Limb (tissue), 2 donors: Measurements from ENCODE around the gene MYOCD.
"Not testable (repeated sequence)": the region's sequence is repeated elsewhere in the genome, so short reads cannot be mapped to it uniquely, and the experiment has no call there.

Source experiments
- DNase-seq, 2 donors: peaks; one replicate each; pipeline ENCODE4 v3.0.0-alpha.2; 2016; ENCODE audit errors: extremely low spot score in 2 of 2

Gene MYOCD, protein sequence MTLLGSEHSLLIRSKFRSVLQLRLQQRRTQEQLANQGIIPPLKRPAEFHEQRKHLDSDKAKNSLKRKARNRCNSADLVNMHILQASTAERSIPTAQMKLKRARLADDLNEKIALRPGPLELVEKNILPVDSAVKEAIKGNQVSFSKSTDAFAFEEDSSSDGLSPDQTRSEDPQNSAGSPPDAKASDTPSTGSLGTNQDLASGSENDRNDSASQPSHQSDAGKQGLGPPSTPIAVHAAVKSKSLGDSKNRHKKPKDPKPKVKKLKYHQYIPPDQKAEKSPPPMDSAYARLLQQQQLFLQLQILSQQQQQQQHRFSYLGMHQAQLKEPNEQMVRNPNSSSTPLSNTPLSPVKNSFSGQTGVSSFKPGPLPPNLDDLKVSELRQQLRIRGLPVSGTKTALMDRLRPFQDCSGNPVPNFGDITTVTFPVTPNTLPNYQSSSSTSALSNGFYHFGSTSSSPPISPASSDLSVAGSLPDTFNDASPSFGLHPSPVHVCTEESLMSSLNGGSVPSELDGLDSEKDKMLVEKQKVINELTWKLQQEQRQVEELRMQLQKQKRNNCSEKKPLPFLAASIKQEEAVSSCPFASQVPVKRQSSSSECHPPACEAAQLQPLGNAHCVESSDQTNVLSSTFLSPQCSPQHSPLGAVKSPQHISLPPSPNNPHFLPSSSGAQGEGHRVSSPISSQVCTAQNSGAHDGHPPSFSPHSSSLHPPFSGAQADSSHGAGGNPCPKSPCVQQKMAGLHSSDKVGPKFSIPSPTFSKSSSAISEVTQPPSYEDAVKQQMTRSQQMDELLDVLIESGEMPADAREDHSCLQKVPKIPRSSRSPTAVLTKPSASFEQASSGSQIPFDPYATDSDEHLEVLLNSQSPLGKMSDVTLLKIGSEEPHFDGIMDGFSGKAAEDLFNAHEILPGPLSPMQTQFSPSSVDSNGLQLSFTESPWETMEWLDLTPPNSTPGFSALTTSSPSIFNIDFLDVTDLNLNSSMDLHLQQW

DNA sequence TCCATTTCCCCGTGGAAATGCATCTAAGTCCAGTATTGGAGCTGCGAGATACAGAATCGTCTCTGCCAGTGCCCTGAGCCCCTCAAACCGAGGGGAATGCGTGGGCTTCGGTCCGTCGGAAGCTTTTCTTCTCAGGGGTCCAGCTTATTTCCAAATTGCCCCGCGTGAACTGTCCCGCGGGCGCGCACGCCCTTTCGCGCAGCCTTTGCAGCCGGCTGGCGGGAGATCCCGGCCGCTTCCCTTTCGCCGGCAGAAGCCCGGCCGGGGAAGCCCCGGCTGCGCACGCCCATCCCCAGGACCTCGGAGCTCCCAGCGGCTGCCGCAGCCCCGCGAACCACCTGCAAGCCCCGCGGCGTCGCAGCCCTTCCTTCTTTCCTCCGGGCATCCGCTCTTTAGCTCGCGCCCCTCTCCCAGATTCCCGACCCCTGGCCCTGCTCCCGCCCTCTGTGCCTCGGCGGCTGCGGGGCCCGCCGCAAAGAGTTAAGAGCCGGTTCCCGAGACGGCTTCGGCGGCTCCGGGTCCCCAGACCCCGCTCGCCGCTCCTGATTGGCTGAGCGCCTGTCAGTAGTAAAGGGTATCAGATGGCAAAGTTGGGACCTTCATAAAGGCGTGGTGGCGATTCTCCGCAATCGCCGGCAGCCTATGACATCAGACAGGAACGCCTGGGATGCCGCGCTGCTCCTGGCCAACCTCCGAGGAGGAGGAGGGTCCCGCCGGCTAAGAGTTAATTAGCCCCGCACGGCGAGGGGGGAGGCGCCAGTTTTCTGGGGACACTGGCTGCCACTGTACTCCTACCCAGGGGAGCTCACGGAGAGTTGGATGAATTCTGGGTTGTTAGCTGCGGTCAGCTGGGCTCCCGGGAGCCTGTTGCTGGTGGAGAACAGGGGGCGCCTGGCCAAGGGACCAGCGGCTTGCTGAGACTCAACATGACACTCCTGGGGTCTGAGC, at the start of gene MYOCD:
Gene MYOCD (plus strand): TSS at position 628 of the 948 bp plus-strand sequence. CDS start 299 bp downstream, at position 927.
- peak; percentile 31 to 58 for DNase-seq

DNA sequence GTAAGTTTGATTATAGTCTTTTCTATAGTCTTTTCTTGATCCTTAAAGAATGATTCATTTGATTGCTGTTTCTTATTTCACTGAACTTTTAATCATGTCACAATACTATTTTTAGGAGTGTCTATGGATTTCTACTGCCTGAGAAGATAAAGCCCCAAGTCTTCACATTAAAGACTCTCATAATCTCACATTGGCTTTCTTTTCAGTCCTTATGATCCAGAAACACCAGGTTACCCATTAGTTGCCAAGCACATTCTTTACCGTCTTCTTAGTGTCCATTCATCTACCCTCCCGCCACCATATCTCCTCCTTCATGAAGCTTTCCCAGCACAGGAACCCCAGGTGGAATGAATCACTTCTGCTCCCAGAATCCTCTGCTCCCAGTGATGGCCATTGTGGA, 49.5 kb upstream of the MYOCD start:
- no peak for DNase-seq

DNA sequence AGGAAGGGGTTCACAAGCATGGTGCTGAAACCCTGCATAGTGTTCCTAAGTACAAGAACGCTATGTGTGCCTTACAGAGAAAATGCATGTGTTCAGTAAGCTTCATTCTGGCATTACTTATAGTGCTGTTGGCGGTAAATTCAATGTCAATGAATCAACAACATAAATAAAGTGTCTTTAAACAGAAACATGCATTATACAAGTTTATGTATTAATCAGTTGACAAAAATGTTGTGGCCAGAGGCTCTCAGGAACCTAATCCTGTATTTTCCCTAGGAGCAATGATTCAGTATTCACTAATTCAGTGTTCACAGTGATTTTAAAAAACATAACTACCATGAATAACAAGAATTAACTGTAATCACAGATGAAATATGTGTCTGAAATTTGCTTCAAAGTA, 47.1 kb upstream of the MYOCD start:
- no peak for DNase-seq

DNA sequence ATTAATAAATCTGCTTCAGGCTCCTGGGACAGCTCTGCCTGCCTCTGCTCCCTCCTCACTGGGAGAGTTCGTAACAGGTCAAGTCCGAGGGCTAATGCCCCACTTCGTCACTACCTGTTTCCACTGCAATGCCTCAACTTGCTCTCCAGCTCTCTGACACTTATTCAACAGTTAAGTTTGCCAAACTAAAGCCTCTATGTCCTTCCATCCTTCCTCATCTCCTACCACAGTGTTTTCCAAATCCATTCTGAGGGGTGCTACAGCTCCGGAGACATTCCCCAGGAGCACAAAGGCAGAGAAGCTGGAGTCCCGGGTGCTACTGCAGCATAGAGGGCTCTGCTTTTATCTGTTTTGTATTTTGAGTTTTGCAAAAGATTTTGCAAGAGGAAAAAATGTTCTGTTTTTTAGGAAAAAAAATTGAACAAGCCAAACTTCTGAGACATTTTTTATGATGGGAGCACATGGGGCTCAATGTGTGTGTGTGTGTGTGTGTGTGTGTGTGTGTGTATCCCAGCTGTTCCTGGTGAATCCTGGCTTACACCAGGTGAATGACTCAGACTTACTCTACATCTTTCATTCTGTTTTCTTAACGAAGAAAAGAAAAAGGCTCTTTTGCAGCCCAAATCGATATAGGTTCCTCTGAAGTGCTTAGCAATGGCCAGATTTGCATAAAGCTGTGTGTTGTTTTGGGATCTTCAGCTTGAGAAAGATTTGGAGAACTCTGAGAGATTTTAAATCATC, 46.1 kb upstream of the MYOCD start:
- no peak for DNase-seq

DNA sequence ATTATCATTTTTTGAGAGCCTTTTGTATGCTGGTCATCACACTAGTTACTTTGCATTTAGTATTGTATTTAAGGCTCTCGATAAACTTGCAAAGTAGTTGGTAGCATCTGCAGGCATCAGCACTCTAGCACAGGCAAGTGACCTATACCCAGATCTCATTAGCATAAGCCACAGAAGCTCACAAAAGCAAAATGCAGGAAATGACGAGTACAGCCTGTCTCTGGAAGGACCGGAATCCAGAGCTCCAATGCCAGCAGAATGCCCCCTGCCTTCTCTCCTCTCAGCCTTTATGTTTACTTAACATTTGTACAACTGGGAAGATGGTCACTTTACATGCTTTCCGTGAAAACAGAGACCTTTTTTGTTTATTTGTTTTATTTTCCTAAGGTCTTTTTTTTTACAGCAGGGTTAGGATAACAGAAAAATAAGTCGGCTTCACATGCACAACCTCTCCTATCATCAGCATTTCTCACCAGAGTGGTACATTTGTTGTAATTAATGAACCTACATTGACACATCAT, 45.4 kb upstream of the MYOCD start:
- DNase-seq = no peak

DNA sequence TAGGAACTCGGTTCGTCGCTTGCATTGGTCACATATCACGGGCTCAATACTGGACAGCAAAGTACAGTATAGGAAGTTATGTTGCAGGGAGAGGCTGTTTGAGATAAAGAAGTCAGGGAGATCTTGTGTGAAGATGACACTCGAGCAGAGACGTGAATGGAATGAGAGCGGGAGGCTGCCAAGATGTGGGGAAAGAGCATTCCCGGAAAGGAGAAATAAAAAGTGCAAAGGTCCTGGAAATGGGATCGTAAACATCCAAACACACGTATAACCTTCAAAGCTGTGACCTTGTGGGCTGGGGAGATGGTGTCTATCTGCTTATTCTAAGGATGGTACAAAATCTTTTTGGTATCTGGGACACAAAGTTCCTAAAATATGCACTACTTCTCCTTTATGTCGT, 43.0 kb upstream of the MYOCD start:
- DNase-seq = no peak

DNA sequence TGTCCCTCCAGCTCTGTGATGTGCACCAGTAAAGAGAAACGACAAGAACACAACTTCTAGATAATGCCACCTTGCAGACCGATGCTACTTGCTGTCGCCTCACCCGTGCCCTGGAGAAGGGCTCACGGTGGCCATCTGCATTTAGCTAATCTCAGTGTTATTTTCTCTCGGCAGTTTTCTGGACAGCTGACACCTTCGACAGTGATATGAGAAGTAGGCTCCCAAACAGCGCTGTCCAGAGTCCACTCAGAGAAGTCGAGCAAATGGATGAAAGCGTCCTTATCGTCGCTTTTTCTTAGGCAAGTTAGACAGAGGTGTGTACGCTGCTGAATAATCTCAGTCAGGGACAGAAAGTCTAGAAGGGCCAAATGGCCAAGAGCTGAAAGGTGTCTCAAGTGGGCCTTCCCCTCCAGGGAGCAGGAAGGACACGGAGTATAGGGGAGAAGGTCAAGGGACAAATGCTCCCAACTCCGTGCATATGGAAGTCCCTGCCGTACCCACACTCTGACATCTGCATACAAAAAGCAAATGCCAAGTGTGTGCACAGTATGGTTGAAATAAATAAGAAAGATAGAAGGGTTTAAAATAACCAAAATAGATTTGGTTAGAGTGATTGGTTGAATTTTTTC, 42.4 kb upstream of the MYOCD start:
- no peak for DNase-seq

DNA sequence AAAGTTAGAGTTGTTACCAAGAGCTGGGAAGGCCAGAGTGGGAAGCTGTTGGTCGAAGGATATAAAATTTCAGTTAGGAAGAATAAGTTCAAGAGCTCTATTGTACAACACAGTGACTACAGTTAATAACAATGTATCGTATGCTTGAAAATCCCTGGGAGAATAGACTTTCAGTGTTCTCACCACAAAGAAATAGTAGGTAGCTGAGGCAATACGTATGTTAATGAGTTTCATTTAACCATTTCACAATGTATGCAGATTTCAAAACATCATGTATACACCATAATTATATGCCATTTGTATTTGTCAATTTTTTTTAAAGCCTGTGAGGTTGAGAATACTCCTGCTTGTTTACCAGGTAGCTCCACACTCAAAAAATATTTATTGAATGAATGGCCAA, 41.5 kb upstream of the MYOCD start:
- no peak for DNase-seq

DNA sequence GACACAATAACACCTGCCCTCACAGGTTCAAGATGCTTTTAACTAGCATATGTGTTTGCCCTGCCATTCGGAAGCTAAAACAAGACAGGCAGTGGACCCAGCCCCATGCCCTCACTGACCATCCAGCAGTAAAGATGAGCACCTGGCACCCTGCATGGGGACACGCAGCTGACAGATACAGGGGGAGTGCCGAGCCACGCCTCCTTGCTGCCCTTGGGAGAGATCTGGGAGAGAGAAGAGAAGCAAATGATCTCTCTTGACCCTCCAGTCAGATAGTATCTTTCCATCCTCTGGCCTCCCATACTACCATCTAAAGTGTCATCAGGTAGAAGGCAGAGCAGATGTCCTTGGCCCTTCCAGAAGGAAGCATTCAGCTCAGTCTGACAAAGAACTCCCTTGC, 40.6 kb upstream of the MYOCD start:
- no peak for DNase-seq

DNA sequence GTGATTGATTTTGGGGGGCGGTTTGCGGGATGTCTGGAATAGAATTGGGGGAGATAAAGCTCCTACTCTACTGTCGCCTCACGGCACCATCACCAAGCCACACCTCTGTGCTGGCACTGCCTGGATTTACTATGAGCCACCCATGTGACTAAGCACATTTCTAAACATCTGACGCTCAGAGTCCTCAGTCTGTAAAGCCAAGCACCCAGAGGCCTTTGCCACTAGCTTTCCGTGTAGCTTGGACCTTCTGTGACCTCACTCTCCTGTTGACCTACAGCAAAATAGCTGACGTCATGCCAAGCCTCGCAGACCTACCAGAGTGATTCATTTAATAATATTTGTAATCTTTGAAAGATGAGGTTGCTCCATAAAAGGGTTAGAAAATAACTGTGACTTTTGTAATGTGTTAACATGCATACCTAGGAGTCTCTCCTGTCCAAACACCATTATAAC, 38.5 kb upstream of the MYOCD start:
- no peak for DNase-seq

DNA sequence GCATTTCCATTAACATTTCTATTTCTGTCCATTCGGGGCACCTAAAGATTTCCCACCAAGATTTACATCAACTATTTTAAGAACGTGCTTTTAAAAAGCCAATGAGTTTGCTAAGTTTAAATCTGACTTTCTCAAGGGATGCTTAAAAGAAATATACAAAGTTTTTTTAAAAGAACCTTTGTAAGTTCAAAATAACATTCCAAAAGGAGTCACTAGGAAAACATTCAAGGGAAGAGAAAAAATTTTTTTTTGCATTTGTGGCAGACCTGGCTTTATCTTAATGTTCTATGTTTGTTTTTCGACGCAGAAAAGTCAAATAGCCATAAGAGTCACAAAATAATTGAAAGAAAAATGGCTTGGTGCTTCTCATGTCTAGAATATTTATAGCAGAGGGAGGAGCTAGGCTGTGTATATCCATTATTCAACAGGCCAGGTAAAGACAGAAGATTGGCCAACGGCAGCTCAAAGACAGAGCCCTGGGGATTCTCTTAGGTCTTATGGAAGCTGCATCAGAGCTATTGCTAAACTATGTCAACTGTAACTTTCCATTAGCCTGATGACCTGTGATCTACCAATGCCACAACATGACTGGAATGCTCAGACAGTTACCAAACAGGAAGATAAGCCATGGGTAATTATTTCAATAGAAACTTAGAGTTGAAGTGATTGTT, 37.8 kb upstream of the MYOCD start:
- no peak for DNase-seq

DNA sequence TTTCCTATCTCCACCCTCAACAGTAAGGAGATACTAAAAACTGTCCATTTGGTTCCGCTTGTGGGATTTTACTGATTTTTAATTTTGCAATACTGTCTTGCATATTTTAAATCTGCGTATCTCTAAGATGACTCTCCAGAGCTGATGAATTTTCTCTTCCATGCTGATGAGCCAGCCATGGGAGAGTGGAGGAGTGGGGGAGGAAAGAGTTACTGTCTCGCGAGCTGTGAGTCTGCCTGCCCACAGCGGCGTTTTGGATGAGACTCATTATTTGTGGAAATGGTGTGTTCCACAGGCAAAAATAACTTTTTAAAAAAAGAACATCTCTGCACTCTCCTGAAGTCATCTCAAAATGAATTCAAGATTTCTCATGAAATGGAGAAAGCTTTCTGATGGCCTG, 34.6 kb upstream of the MYOCD start:
- DNase-seq = no peak

DNA sequence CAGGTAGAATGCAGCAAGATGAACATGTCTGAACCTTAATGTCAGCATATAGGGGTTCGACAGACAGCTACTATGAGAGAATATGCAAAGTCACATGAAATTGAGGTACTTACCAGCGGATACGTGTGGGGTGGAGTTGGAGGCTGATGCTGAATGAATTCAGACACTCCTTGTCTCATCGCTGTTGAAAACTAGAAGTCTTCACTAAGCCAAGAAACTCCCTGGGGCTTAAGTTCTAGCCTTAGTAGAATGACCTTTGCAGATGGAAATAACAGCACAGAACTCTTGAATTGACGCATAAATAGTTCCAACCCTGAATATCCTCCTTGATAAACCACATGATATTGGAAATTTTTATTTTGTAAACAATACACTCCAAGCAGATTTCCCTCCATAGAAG, 32.9 kb upstream of the MYOCD start:
- DNase-seq = no peak

DNA sequence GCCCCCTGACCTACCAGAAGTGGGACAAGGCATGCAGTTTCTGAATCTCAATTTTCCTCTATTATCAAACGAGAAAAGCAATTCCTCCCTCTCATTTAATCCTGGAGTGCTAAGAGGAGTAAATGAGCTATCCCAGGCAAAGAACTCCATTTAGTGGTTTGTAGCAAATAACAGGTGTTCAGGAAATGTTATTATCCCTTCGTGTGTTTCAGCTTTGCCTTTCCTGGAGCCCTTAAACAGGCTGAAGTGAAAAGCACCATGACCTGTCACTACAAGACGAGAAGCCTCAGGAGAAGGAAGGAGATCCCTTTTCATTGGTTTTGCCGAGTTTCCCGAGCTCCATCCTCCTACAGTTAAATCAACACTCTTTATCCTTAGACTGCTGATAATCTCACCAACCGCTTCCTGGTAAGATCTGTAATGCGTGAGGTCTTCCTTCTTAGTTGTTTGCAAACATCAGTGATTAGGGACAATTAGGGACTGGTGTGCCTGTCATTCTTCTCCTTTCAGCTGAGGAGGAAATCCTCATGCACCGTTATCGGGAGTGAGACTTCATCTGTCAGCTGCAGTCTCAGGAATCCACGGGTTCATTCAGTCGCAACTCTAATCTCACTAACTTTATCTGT, 30.8 kb upstream of the MYOCD start:
- DNase-seq = no peak

DNA sequence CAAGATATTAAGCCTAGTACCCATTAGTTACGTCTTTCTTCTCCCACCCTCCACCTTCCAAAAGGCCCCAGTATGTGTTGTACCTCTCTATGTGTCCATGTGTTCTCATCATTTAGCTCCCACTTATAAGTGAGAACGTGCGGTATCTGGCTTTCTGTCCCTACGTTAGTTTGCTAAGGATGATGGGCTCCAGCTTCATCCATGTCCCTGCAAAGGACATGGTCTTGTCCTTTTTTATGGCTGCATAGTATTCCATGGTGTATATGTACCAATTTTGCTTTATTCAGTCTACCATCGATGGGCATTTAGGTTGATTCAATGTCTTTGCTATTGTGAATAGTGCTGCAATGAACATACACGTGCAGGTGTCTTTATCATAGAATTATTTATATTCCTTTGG, 29.7 kb upstream of the MYOCD start:
- not testable (repeated sequence) for DNase-seq

DNA sequence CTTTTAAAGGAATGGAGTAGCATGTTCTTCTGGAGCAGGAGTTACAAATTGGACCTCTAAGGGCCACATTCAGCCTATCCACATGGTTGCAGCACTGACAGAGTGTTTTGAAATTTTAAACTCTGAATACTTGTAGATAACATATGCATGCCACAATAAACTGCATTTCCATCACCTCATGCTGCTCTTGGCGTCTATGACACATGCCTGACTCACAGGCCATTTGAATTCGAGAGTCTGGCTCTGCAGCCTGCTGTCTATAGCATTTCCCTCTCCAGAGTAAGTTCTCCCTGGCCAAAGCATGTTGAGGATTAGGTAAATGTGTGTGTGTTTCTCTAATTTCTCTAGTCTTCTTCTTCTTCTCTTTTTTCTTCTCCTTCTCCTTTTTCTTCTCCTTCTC, 28.7 kb upstream of the MYOCD start:
- DNase-seq = no peak

DNA sequence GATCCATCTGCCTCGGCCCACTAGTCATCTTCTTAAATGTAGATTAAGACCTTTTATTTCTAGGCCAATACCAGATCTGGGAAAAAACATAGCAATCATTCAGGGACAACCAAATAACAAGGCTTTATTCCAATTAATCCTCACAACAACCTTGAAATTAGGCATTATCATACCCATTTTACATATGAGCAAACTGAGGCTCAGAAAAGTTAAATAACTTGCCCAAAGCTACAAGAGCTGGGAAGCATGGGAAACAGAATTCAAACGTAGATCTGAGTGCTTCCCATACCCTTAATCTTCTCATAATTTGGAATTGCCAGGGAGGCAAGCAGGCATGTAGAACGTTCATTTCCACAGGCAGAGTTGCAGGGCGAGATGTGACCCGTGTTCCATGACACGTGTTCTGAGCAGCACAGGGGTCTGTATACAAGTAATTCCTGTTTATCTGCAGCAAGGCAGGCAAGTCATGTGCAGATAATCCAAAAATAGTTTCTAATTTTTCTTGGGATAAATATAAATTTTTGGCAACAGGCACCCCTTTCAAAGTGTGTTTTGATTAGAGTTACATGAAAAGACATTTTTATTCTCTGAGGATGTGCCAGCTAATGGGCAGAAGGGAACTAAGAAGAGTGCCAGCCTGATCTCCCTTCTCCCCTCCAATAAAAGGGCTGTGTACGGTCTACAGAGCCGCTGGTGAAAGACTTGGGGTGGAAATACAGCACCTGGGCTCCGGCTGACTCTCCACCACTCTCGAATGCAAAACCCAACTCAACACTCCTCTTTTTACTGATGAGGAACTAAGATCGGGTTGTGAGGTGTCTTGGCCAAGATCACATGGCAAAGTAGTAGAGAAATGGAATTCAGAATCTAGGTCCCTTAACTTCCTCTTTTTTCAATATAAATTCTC, 27.7 kb upstream of the MYOCD start:
- DNase-seq = no peak

DNA sequence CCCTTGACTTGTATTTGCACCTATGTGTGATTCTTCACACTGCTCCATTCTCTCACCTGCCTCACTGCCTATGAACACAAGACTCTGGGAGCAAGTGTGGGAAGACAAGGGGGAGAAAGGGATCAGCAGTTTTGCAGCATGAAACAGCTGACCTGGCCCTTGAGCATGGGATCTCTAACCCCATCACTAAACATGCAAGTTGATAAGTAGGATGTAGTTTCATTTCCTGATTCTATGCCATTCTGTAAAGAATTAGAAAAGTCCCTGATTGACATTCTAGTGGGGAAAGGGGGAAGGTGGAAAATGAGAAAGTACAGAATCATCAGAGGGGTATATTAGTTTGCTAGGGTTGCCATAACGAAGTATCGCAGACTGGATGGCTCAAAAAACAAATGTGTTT, 25.3 kb upstream of the MYOCD start:
- DNase-seq = no peak
